Type B pancreatic cell (in vitro differentiated cells): ENCODE data around the gene MALL. TPM values are rescaled to one million over a fixed set of nuclear protein-coding genes. Genes with fewer than 3 reads are reported as not detected.

ENCODE experiments used
- DNase-seq: peaks from one replicate; pipeline ENCODE4 v3.0.0; 2021; ENCODE audit warnings: mixed read lengths; ENCODE audit not compliant: unreplicated experiment; ENCODE audit errors: extremely low spot score
- H3K27ac Mint-ChIP-seq: 2 replicates; pipeline ENCODE4 v1.8.0; 2021; ENCODE audit warnings: mild to moderate bottlenecking, mixed read lengths
- H3K27me3 Mint-ChIP-seq: 2 replicates; pipeline ENCODE4 v1.8.0; 2021; ENCODE audit warnings: mixed read lengths
- H3K36me3 Mint-ChIP-seq: 2 replicates; pipeline ENCODE4 v1.8.0; 2021; ENCODE audit warnings: mixed read lengths
- H3K4me1 Mint-ChIP-seq: one replicate; pipeline ENCODE4 v1.8.0; 2021; ENCODE audit warnings: mixed read lengths; ENCODE audit not compliant: unreplicated experiment
- H3K4me3 Mint-ChIP-seq: 2 replicates; pipeline ENCODE4 v1.8.0; 2021; ENCODE audit warnings: mild to moderate bottlenecking, mixed read lengths
- H3K9me3 Mint-ChIP-seq: 2 replicates; pipeline ENCODE4 v1.8.0; 2021; ENCODE audit warnings: mixed read lengths
- total RNA-seq: library from RNA; stranded (reverse); gene quantifications from 2 replicates; pipeline ENCODE4 v1.2.1, GENCODE V29; 2021; ENCODE audit warnings: low replicate concordance
- TF ChIP-seq, protein P1 (sequence below): fragments of 200-600 bp; sonication (generic); conservative IDR thresholded peaks from 2 replicates; pipeline ENCODE4 v1.5.0; 2021; ENCODE audit warnings: antibody characterized with exemption, mild to moderate bottlenecking

MALL gene
- total RNA-seq, 1 donor from 2014 or later, result 82.7 TPM

DNA sequence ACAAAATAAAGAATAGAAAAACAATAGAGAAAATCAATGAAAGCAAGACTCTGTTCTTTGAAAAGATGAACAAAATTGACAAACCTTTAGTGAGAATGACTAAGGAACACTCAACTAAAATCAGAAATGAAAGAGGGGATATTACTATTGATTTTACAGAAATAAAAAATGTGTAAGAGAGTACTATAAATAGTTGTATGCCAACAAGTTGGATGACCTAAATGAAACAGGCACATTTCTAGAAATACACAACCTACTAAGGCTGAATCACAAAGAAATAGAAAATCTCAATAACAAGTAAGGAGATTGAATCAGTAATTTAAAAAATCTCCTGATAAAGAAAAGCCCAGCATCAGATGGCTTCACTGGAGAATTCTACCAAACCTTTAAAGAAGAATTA lies 18.4 kb upstream of the MALL start:
- Mint-ChIP-seq H3K36me3 (peaks cover 6% of the 10 kb centered on the region), H3K27ac (no peak overlapping the region), H3K27me3 (no peaks in the 10 kb centered on the region), H3K4me1 (peaks cover 5% of the 10 kb centered on the region), H3K9me3 (peaks cover 5% of the 10 kb centered on the region), H3K4me3 (no peak overlapping the region)
- TF ChIP-seq, protein P1, sequence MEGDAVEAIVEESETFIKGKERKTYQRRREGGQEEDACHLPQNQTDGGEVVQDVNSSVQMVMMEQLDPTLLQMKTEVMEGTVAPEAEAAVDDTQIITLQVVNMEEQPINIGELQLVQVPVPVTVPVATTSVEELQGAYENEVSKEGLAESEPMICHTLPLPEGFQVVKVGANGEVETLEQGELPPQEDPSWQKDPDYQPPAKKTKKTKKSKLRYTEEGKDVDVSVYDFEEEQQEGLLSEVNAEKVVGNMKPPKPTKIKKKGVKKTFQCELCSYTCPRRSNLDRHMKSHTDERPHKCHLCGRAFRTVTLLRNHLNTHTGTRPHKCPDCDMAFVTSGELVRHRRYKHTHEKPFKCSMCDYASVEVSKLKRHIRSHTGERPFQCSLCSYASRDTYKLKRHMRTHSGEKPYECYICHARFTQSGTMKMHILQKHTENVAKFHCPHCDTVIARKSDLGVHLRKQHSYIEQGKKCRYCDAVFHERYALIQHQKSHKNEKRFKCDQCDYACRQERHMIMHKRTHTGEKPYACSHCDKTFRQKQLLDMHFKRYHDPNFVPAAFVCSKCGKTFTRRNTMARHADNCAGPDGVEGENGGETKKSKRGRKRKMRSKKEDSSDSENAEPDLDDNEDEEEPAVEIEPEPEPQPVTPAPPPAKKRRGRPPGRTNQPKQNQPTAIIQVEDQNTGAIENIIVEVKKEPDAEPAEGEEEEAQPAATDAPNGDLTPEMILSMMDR, result no peak
- no peak for DNase-seq

- Mint-ChIP-seq H3K27me3 (no peaks in the 10 kb centered on the region), H3K9me3 (peaks cover 5% of the 10 kb centered on the region), H3K4me1 (peaks cover 5% of the 10 kb centered on the region), H3K27ac (no peak overlapping the region), H3K36me3 (peaks cover 12% of the 10 kb centered on the region), H3K4me3 (no peak overlapping the region)
- DNase-seq, result no peak
- TF ChIP-seq, protein P1, result no peak
These were observed 15.5 kb upstream of the MALL start for GRCh38 chr2:110131166-110131565.

- Mint-ChIP-seq H3K9me3 (peaks cover 5% of the 10 kb centered on the region), H3K36me3 (peaks cover 12% of the 10 kb centered on the region), H3K27me3 (no peaks in the 10 kb centered on the region), H3K4me1 (peaks cover 5% of the 10 kb centered on the region), H3K4me3 (peak overlapping the region; percentile 9), H3K27ac (peak overlapping the region; percentile 35)
- TF ChIP-seq, protein P1, result no peak
- DNase-seq, result no peak
These were observed 15.1 kb upstream of the MALL start for GRCh38 chr2:110130757-110131156.

DNA sequence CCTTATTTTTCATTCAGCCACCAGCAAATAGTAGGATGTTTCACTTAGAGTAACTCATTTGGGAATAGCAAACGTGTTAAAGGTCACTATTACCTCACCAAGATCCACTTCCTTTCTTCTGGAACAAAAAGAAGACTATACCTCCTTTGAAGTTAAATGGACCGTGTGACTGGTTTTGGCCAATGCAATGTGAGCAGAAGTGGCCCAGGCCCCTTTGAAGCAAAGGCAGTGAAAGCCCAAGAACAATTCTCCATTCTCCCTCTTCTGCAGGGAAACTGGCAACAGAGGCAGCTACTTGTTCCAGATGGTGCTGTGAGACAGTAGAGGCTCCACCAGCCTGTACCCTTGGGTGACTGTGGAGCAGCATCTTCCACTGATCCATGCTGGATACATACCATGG lies 11.3 kb upstream of the MALL start:
- TF ChIP-seq, protein P1, result no peak
- H3K27ac Mint-ChIP-seq, result no peak overlapping the region
- no peak for DNase-seq
- peaks cover 5% of the 10 kb centered on the region for H3K4me1 Mint-ChIP-seq
- no peaks in the 10 kb centered on the region for H3K27me3 Mint-ChIP-seq
- H3K9me3 Mint-ChIP-seq, result no peaks in the 10 kb centered on the region
- peaks cover 8% of the 10 kb centered on the region for H3K36me3 Mint-ChIP-seq
- no peak overlapping the region for H3K4me3 Mint-ChIP-seq

DNA sequence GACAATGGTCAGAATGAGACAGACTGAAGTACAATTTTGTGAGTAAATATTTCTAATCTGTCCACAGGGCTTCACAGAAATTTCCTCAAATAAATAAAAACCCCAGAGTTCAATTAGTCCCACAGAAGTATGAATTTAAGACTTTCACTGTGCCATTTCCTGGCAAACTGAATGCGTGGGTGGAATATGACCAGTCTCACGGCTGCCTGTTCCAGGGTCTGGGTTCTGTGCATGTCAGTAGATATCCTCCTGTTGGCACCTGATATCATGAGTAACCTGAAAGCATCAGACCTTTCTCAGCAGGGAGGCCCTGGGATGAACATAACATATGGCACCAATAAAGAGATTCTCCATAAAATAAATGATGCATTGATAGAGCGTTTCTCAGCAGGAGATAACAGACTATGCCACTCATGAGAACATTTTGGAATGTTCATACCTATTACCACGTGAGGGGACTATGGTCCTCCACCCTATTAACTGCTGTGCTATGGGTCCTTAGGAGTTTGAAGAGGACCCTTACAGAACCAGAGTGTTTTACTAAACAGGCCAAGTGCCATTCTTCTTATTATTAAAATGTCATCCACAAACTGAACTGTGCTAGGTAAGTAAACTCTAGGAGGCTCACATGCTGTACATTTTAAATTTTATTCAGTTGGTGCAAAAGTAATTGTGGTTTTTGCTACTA lies 10.6 kb upstream of the MALL start:
- H3K9me3 Mint-ChIP-seq, result no peaks in the 10 kb centered on the region
- no peak for DNase-seq

More for the DNA sequence above, 10.6 kb upstream of the MALL start:
- Mint-ChIP-seq H3K36me3 (peaks cover 8% of the 10 kb centered on the region), H3K27ac (no peak overlapping the region), H3K27me3 (no peaks in the 10 kb centered on the region), H3K4me1 (peaks cover 5% of the 10 kb centered on the region), H3K4me3 (no peak overlapping the region)
- TF ChIP-seq, protein P1, result no peak
